Testis (tissue), 2 donors: ENCODE results near the gene PROSER3.

ENCODE experiments used
- POLR2A ChIP-seq: fragments of 450-650 bp; IDR thresholded peaks from one replicate; pipeline ENCODE4 v1.6.1; 2017; ENCODE audit warnings: antibody characterized with exemption, mild to moderate bottlenecking, moderate library complexity
- TF ChIP-seq, protein P1 (sequence below), 3 experiments: fragments of 450-650 bp in 2 of 3; fragments of 200-600 bp in 1 of 3; sonication (generic) in 1 of 3; IDR thresholded peaks; one replicate each; pipeline ENCODE4 v1.5.1; 2016 to 2019; ENCODE audit warnings: antibody characterized with exemption in 3 of 3, mild to moderate bottlenecking in 2 of 3, moderate library complexity in 1 of 3

DNA sequence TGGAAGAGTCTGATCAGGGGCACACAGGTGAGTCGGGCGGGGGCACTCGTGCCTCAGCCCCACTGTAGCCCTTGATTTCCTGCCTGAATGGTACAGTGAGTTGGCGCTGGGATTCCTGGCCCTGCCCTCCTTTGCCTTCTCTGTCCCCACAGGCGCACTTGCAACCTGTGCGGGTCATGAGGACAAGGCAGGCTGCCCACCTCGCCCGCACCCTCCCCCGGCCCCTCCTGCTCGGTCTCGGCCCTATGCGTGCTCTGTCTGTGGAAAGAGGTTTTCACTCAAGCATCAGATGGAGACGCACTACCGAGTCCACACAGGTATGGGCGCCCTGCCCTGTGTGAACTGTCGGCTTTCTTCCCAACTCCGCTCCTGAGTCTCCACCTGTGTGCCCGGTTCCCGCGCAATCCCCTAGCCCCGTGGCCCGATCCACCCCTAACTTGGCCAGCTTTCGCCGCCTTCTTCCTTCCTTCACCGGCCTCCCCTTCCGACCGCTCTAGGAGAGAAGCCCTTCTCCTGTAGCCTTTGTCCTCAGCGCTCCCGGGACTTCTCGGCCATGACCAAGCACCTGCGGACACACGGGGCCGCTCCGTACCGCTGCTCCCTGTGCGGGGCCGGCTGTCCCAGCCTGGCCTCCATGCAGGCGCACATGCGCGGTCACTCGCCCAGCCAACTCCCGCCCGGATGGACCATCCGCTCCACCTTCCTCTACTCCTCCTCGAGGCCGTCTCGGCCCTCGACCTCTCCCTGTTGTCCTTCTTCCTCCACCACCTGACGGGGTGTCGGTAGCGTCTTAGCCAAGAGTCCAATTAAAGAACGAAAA, 41.8 kb upstream of the PROSER3 start:
- TF ChIP-seq, protein P1, sequence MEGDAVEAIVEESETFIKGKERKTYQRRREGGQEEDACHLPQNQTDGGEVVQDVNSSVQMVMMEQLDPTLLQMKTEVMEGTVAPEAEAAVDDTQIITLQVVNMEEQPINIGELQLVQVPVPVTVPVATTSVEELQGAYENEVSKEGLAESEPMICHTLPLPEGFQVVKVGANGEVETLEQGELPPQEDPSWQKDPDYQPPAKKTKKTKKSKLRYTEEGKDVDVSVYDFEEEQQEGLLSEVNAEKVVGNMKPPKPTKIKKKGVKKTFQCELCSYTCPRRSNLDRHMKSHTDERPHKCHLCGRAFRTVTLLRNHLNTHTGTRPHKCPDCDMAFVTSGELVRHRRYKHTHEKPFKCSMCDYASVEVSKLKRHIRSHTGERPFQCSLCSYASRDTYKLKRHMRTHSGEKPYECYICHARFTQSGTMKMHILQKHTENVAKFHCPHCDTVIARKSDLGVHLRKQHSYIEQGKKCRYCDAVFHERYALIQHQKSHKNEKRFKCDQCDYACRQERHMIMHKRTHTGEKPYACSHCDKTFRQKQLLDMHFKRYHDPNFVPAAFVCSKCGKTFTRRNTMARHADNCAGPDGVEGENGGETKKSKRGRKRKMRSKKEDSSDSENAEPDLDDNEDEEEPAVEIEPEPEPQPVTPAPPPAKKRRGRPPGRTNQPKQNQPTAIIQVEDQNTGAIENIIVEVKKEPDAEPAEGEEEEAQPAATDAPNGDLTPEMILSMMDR (IDR thresholded peaks at IDR 0.05), result no peak
- TF ChIP-seq POLR2A, result no peak
